ENCODE results near the gene MYL3.

- TF ChIP-seq TEAD4 (IDR thresholded peaks at IDR 0.05): no peak
- TF ChIP-seq YY1 (IDR thresholded peaks at IDR 0.05; ENCODE audit: low read depth): no peak
Measured at GRCh38 chr3:46874430-46874829, 11.2 kb upstream of the MYL3 start.
